DOHH2 (cell line): ENCODE measurements around the gene GAK.

Source experiments
- H3F3A ChIP-seq: fragments of 200-600 bp; sonication (generic), shearing (Covaris generic); 2 replicates; pipeline ENCODE4 v1.6.0; 2016; ENCODE audit warnings: antibody characterized with exemption, mild to moderate bottlenecking; ENCODE audit not compliant: control insufficient read depth, insufficient read depth
- H3K27ac ChIP-seq: fragments of 200-600 bp; sonication (generic); 2 replicates; pipeline ENCODE4 v1.5.1; 2014; ENCODE audit warnings: low read depth, mild to moderate bottlenecking, low read length, moderate library complexity
- H3K27me3 ChIP-seq: fragments of 200-600 bp; sonication (generic); 2 replicates; pipeline ENCODE4 v1.6.1; 2014; ENCODE audit warnings: mild to moderate bottlenecking, low read length, mixed read lengths; ENCODE audit not compliant: control insufficient read depth
- H3K36me3 ChIP-seq: fragments of 200-600 bp; sonication (generic); 2 replicates; pipeline ENCODE4 v1.6.1; 2014; ENCODE audit warnings: mild to moderate bottlenecking, low read length, moderate library complexity, mixed read lengths; ENCODE audit not compliant: control insufficient read depth
- H3K4me1 ChIP-seq: fragments of 200-600 bp; sonication (generic); 2 replicates; pipeline ENCODE4 v1.6.1; 2014; ENCODE audit warnings: mild to moderate bottlenecking, low read length, mixed read lengths; ENCODE audit not compliant: control insufficient read depth
- H3K4me2 ChIP-seq: fragments of 200-600 bp; sonication (generic); 2 replicates; pipeline ENCODE4 v1.6.0; 2014; ENCODE audit warnings: mild to moderate bottlenecking, low read length, moderate library complexity
- H3K4me3 ChIP-seq: fragments of 200-600 bp; sonication (generic); 2 replicates; pipeline ENCODE4 v1.5.1; 2014; ENCODE audit warnings: mild to moderate bottlenecking, low read length, mixed read lengths
- H3K79me2 ChIP-seq: fragments of 200-600 bp; sonication (generic); 2 replicates; pipeline ENCODE4 v1.6.1; 2014; ENCODE audit warnings: mild to moderate bottlenecking, low read length, mixed read lengths; ENCODE audit not compliant: control insufficient read depth
- H3K9me2 ChIP-seq: fragments of 200-600 bp; sonication (generic); replicated peaks from 2 replicates; pipeline ENCODE4 v1.6.1; 2014; ENCODE audit warnings: mild to moderate bottlenecking, low read length, mixed read lengths; ENCODE audit not compliant: control insufficient read depth
- H3K9me3 ChIP-seq: fragments of 200-600 bp; sonication (generic); 2 replicates; pipeline ENCODE4 v1.6.1; 2014; ENCODE audit warnings: antibody characterized with exemption, low read length, mixed read lengths; ENCODE audit not compliant: control insufficient read depth, insufficient read depth
- H4K20me1 ChIP-seq: fragments of 200-600 bp; sonication (generic); 2 replicates; pipeline ENCODE4 v1.6.0; 2014; ENCODE audit warnings: low read depth, mild to moderate bottlenecking, antibody characterized with exemption, low read length, moderate library complexity; ENCODE audit not compliant: control insufficient read depth, insufficient read depth
- CTCF ChIP-seq: fragments of 200-600 bp; sonication (generic); IDR thresholded peaks from one replicate; pipeline ENCODE4 v1.5.1; 2014; ENCODE audit warnings: antibody characterized with exemption, mild to moderate bottlenecking, low read depth, low read length; ENCODE audit not compliant: poor library complexity, severe bottlenecking
- EZH2phosphoT487 ChIP-seq: fragments of 200-600 bp; sonication (generic); IDR thresholded peaks from 2 replicates; pipeline ENCODE4 v1.6.1; 2017; ENCODE audit warnings: borderline replicate concordance, mild to moderate bottlenecking, antibody characterized with exemption, low read length, moderate library complexity, mixed read lengths

Gene GAK

GRCh38 chr4:821631-822030 lies 110.5 kb downstream of the GAK start:
- peaks cover 3% of the 10 kb centered on the region for H3K4me1 ChIP-seq
- H4K20me1 ChIP-seq, result no peaks in the 10 kb centered on the region
- H3K9me3 ChIP-seq, result no peaks in the 10 kb centered on the region
- H3K4me2 ChIP-seq, result no peak overlapping the region
- H3F3A ChIP-seq, result 0 out of 2 replicates have a peak, but pooled peaks cover 2% of the 10 kb centered on the region
- H3K9me2 ChIP-seq, result no peaks in the 10 kb centered on the region
- no peak overlapping the region for H3K4me3 ChIP-seq
- no peaks in the 10 kb centered on the region for H3K36me3 ChIP-seq
- H3K27ac ChIP-seq, result no peak overlapping the region
- H3K27me3 ChIP-seq, result peaks cover 2% of the 10 kb centered on the region
- no peaks in the 10 kb centered on the region for H3K79me2 ChIP-seq
- no peak for TF ChIP-seq CTCF
- TF ChIP-seq EZH2phosphoT487, result no peak

- Histone ChIP-seq H4K20me1 (no peaks in the 10 kb centered on the region), H3F3A (0 out of 2 replicates have a peak, but pooled peaks cover 2% of the 10 kb centered on the region), H3K79me2 (no peaks in the 10 kb centered on the region), H3K27ac (no peak overlapping the region), H3K9me3 (no peaks in the 10 kb centered on the region), H3K27me3 (peaks cover 4% of the 10 kb centered on the region), H3K4me1 (peaks cover 6% of the 10 kb centered on the region), H3K4me2 (no peak overlapping the region), H3K9me2 (no peaks in the 10 kb centered on the region), H3K4me3 (no peak overlapping the region), H3K36me3 (no peaks in the 10 kb centered on the region)
- TF ChIP-seq EZH2phosphoT487, result no peak
- TF ChIP-seq CTCF, result no peak
Measured at GRCh38 chr4:821181-821591, 110.9 kb downstream of the GAK start.

GRCh38 chr4:820230-821172 lies 111.6 kb downstream of the GAK start:
- Histone ChIP-seq H3K4me1 (peaks cover 9% of the 10 kb centered on the region), H4K20me1 (no peaks in the 10 kb centered on the region), H3K36me3 (no peaks in the 10 kb centered on the region), H3F3A (0 out of 2 replicates have a peak, but pooled peaks cover 2% of the 10 kb centered on the region), H3K4me2 (no peak overlapping the region), H3K27me3 (peaks cover 8% of the 10 kb centered on the region), H3K4me3 (no peak overlapping the region), H3K27ac (no peak overlapping the region), H3K9me3 (no peaks in the 10 kb centered on the region), H3K9me2 (no peaks in the 10 kb centered on the region), H3K79me2 (no peaks in the 10 kb centered on the region)
- TF ChIP-seq CTCF, result no peak
- TF ChIP-seq EZH2phosphoT487, result no peak
